GM21360 (cell line): ENCODE results near the gene PAPSS1.
A peak's percentile ranks its signal among the peaks of the same experiment; 100 is the strongest.
"Not testable (repeated sequence)": the region's sequence is repeated elsewhere in the genome, so short reads cannot be mapped to it uniquely, and the experiment has no call there.

Experiments
- ATAC-seq: cut with Tn5 transposase; IDR thresholded peaks from one replicate; pipeline ENCODE4 v1.9.1; 2021; ENCODE audit warnings: mild to moderate bottlenecking, moderate library complexity; ENCODE audit not compliant: unreplicated experiment

The PAPSS1 gene

GRCh38 chr4:107726131-107726925 is 6.3 kb upstream of the PAPSS1 start:
- not testable (repeated sequence) for ATAC-seq

- ATAC-seq = no peak
Measured at GRCh38 chr4:107725281-107725859, 5.3 kb upstream of the PAPSS1 start.

GRCh38 chr4:107723331-107723730 is 3.3 kb upstream of the PAPSS1 start:
- not testable (repeated sequence) for ATAC-seq

- ATAC-seq = no peak
Measured at GRCh38 chr4:107721436-107722100, 1.5 kb upstream of the PAPSS1 start.

GRCh38 chr4:107719207-107719921 is 670 bp downstream of the PAPSS1 start:
- ATAC-seq = peak; percentile 8

GRCh38 chr4:107718351-107718965 is 1.6 kb downstream of the PAPSS1 start:
- ATAC-seq = peak; percentile 15

GRCh38 chr4:107714256-107714655 is 5.8 kb downstream of the PAPSS1 start:
- ATAC-seq = no peak

- ATAC-seq = no peak
Measured at GRCh38 chr4:107712236-107712635, 7.8 kb downstream of the PAPSS1 start.

- ATAC-seq = no peak
Measured at GRCh38 chr4:107711831-107712230, 8.2 kb downstream of the PAPSS1 start.

GRCh38 chr4:107710493-107711459 is 9.3 kb downstream of the PAPSS1 start:
- no peak for ATAC-seq

- no peak for ATAC-seq
Measured at GRCh38 chr4:107709916-107710315, 10.1 kb downstream of the PAPSS1 start.

GRCh38 chr4:107708225-107708624 is 11.8 kb downstream of the PAPSS1 start:
- no peak for ATAC-seq

GRCh38 chr4:107705742-107706556 is 14.1 kb downstream of the PAPSS1 start:
- no peak for ATAC-seq

GRCh38 chr4:107701565-107701964 is 18.5 kb downstream of the PAPSS1 start:
- no peak for ATAC-seq

GRCh38 chr4:107699466-107700206 is 20.4 kb downstream of the PAPSS1 start:
- ATAC-seq = no peak

- not testable (repeated sequence) for ATAC-seq
Measured at GRCh38 chr4:107696187-107696586, 23.8 kb downstream of the PAPSS1 start.

- no peak for ATAC-seq
Measured at GRCh38 chr4:107693132-107693531, 26.9 kb downstream of the PAPSS1 start.

GRCh38 chr4:107692202-107692601 is 27.8 kb downstream of the PAPSS1 start:
- ATAC-seq = no peak
